Superior temporal gyrus (tissue), 1 donor: Measurements from ENCODE around the gene RTBDN.

Experiments used
- DNase-seq: peaks from one replicate; pipeline ENCODE4 v3.0.0-alpha.2; 2016; ENCODE audit errors: extremely low spot score

The RTBDN gene

DNA sequence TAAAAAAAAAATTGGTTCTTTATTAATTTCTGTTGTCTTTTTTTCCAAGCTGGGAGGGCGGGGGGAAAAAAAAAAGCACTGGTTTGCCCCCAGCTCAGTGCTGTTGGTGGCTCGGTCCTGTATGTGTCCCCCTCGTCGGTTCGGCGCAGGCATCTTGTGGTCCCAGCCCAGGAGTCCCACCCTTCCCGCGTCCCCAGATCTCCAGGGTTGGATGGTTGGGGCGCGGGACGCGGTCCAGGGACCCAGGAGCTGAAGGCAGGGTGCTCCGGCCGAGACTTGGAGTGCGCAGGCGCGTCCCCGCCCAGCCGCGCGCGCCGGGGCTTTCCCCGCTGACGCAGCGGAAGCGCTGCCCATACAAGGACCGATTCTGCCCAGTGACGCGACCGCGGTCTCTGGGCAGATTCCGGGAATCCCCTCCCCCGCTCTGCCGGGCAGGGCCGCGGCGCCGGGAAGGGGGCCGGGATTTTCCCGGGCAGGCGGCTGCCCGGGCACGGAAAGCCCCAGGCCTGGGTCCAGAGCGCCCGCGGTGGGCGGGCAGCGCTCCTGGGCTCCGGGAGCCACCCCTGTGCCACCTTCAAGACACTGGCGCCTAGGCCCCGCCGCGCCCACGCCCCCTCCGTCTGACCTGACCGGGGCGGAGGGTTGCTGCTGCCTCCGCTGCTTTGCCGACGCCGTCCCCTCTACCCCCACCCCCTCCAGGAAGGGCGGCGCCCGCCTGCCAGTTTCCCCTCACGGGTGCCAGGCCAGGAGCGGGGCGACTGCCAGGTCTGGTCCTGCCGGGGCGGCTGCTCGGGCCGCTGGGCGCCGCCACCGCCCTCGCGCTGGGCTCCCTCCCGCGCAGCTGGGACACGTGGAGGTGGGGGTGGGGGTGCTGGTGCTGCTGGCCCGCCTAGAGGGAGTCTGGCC is 40.8 kb downstream of the RTBDN start:
- peak; percentile 93 for DNase-seq

GRCh38 chr19:12792853-12793289 is 41.5 kb downstream of the RTBDN start:
- DNase-seq, result no peak

- DNase-seq, result peak; percentile 51
Measured at GRCh38 chr19:12792051-12792852, 42.1 kb downstream of the RTBDN start.

DNA sequence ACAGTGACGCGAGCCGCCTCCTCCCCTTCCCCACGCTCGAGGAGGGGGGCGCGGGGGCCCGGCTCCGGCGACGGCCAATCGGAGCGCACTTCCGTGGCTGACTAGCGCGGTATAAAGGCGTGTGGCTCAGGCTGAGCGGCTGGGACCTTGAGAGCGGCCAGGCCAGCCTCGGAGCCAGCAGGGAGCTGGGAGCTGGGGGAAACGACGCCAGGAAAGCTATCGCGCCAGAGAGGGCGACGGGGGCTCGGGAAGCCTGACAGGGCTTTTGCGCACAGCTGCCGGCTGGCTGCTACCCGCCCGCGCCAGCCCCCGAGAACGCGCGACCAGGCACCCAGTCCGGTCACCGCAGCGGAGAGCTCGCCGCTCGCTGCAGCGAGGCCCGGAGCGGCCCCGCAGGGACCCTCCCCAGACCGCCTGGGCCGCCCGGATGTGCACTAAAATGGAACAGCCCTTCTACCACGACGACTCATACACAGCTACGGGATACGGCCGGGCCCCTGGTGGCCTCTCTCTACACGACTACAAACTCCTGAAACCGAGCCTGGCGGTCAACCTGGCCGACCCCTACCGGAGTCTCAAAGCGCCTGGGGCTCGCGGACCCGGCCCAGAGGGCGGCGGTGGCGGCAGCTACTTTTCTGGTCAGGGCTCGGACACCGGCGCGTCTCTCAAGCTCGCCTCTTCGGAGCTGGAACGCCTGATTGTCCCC is 42.9 kb downstream of the RTBDN start, which contains the start of gene JUNB:
Gene JUNB, plus strand, starts transcription at position 142 of the 706 bp plus-strand sequence. Its CDS starts 286 bp downstream, at position 428.
- DNase-seq, result peak; percentile 98

DNA sequence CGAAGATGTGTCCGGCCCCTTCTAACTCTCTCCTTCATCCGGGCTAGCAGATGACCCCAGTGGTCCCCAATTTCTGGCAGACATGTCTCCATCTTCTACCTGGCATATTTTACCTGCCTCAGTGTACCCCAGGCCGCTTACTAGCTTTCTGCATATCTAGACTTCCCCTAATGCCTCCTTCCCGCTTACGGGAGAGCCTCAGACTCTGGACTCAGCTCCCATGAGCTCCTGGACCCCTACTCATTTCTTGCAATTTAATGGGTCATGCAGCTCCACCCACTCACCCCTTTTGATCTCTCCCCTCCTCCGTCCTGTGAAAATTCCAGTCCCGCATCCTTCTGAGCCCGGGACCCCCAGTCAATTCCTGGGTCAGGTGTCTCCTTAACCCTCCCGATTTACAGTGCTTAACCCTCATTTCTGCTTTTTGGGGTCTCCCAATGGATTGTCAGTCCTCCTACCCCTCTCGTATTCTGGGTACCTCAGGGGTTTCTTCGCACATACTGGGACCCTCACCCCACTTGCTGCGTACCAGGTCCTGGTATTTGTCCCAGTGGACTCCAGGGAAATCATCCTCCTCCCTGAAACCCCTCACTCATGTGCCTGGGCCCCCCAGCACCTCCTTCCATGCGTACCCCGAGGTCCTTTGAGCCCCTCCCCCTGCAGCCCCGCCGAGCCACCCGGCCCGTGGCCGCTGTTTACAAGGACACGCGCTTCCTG is 43.6 kb downstream of the RTBDN start:
- DNase-seq, result peak; percentile 49

GRCh38 chr19:12789904-12790619 is 44.3 kb downstream of the RTBDN start:
- DNase-seq, result peak; percentile 91

GRCh38 chr19:12789098-12789903 is 45.1 kb downstream of the RTBDN start:
- peak; percentile 38 for DNase-seq

- DNase-seq, result peak; percentile 63
Measured at GRCh38 chr19:12788682-12789097, 45.7 kb downstream of the RTBDN start.

DNA sequence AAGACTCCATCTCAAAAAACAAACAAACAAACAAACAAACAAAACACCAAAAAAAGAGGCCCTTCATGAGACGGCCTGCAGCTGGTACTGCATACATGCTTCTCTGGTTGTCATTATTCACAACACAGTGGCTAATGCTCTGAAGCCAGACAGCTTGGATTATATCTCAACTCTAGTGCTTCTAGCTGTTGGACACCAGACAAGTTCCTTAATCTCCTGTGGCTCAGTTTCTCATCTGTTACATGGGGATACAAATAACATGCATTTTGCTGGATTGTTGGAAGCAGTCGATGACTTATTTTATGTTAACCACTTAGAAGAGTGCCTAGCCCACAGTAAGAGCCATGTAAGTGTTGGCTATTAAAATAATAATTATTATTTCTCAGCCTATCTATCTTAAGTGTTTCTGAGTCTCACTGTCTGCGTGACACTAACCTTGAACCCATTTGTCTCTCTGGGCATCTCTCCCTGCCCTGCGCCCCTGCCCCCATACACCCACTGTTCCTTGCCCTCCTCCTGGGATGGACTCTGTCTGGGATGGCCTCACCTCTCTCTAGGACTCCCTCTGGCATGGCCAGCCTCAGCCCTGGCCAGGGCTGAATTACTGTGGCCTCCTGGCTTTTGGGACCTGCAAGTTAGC is 46.2 kb downstream of the RTBDN start:
- DNase-seq, result no peak

- DNase-seq, result no peak
Measured at GRCh38 chr19:12787458-12787857, 46.9 kb downstream of the RTBDN start.

GRCh38 chr19:12786952-12787351 is 47.4 kb downstream of the RTBDN start:
- no peak for DNase-seq

DNA sequence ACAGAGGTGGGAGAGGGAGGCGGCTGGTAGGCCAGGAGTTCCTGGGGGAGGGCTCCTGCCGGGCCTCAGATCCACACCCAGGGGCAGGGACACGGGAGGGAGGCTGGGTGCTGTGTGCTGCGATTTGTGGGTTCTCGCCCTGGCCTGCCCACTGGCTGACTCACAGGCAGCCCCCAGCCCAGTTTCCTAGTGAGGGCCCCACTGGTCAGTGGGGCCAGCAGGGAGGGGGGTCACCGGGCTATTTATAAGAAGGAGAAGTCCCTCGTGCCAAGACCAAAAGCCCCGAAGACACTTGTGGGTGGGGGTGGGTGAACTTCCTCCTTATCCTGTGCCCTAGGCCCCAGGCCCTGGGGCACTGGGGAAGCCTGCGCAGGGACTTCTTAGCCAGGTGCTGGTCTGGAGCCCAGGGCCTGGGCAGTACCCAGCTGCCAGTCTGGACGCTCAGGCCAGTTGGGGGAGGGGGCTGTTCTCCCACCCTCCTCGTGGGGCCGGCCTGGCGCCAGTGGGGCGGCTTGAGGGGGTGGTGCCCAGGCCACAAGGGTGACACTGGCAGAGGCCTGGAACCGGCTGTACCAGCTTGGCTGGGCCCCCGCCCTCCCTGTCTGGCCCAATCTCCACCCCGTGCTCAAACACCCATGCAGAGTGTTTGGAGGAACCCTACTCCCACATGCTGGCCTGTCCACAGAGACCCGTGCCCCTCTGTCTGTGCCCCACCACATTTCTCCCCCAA is 48.1 kb downstream of the RTBDN start:
- no peak for DNase-seq

- no peak for DNase-seq
Measured at GRCh38 chr19:12785431-12786031, 48.8 kb downstream of the RTBDN start.

GRCh38 chr19:12784871-12785430 is 49.4 kb downstream of the RTBDN start:
- no peak for DNase-seq

GRCh38 chr19:12784394-12784870 is 49.9 kb downstream of the RTBDN start:
- DNase-seq, result no peak

GRCh38 chr19:12783849-12784393 is 50.5 kb downstream of the RTBDN start:
- no peak for DNase-seq

- no peak for DNase-seq
Measured at GRCh38 chr19:12783291-12783848, 51.0 kb downstream of the RTBDN start.
